8988T (cell line): ENCODE data around the gene SP1.
"Not testable (repeated sequence)": the region's sequence is repeated elsewhere in the genome, so short reads cannot be mapped to it uniquely, and the experiment has no call there.

Experiments
- DNase-seq: peaks from one replicate; pipeline ENCODE4 v3.0.0; 2011

SP1 gene

GRCh38 chr12:53380104-53380793 lies at the start of gene SP1:
Gene SP1, plus strand, starts transcription at chr12:53380176. Its CDS starts 116 bp downstream, at chr12:53380292.
- peak; percentile 68 for DNase-seq

- DNase-seq: no peak
These were observed 49.3 kb upstream of the SP1 start for GRCh38 chr12:53330671-53331070.

GRCh38 chr12:53332339-53332738 lies 47.6 kb upstream of the SP1 start:
- not testable (repeated sequence) for DNase-seq

GRCh38 chr12:53332744-53333143 lies 47.2 kb upstream of the SP1 start:
- DNase-seq: no peak

GRCh38 chr12:53333289-53333688 lies 46.7 kb upstream of the SP1 start:
- no peak for DNase-seq

- DNase-seq: no peak
These were observed 46.1 kb upstream of the SP1 start for GRCh38 chr12:53333845-53334244.

- no peak for DNase-seq
These were observed 45.2 kb upstream of the SP1 start for GRCh38 chr12:53334822-53335221.

GRCh38 chr12:53336181-53336681 lies 43.7 kb upstream of the SP1 start, which contains the start of gene SP7:
Gene SP7, minus strand, starts transcription at chr12:53336354. Its CDS starts 708 bp downstream, at chr12:53335646.
- no peak for DNase-seq

GRCh38 chr12:53338017-53338416 lies 42.0 kb upstream of the SP1 start:
- no peak for DNase-seq

- DNase-seq: no peak
These were observed 41.1 kb upstream of the SP1 start for GRCh38 chr12:53338916-53339315.

- DNase-seq: no peak
These were observed 39.6 kb upstream of the SP1 start for GRCh38 chr12:53340398-53340797.

GRCh38 chr12:53343449-53343848 lies 36.5 kb upstream of the SP1 start:
- no peak for DNase-seq

- no peak for DNase-seq
These were observed 36.0 kb upstream of the SP1 start for GRCh38 chr12:53343969-53344368.

GRCh38 chr12:53344487-53344823 lies 35.5 kb upstream of the SP1 start:
- DNase-seq: no peak

GRCh38 chr12:53344824-53345485 lies 35.0 kb upstream of the SP1 start:
- DNase-seq: peak; percentile 74

GRCh38 chr12:53345486-53346188 lies 34.3 kb upstream of the SP1 start:
- DNase-seq: no peak

- DNase-seq: no peak
These were observed 33.5 kb upstream of the SP1 start for GRCh38 chr12:53346491-53346890.

- DNase-seq: no peak
These were observed 32.1 kb upstream of the SP1 start for GRCh38 chr12:53347905-53348304.

GRCh38 chr12:53352331-53353256 lies 27.4 kb upstream of the SP1 start:
- DNase-seq: no peak

GRCh38 chr12:53353257-53353655 lies 26.7 kb upstream of the SP1 start:
- no peak for DNase-seq

GRCh38 chr12:53355121-53355520 lies 24.9 kb upstream of the SP1 start:
- no peak for DNase-seq

- no peak for DNase-seq
These were observed 21.0 kb upstream of the SP1 start for GRCh38 chr12:53358836-53359419.
